WI38 (cell line): ENCODE results near the gene MCF2L2.

Experiments
- H3K4me3 ChIP-seq: 2 replicates; pipeline ENCODE4 v1.5.1; 2011; ENCODE audit warnings: low read depth, mild to moderate bottlenecking, control low read depth, low read length
- CTCF ChIP-seq: IDR thresholded peaks from 2 replicates; pipeline ENCODE4 v1.5.1; 2012; ENCODE audit warnings: low read depth, mild to moderate bottlenecking, control low read depth, low read length

MCF2L2 gene

GRCh38 chr3:183300996-183301562 is 127.3 kb downstream of the MCF2L2 start:
- TF ChIP-seq CTCF: no peak
- no peak overlapping the region for H3K4me3 ChIP-seq

- TF ChIP-seq CTCF: no peak
- no peak overlapping the region for H3K4me3 ChIP-seq
Observed at GRCh38 chr3:183299976-183300375, 128.4 kb downstream of the MCF2L2 start.

- no peak for TF ChIP-seq CTCF
- H3K4me3 ChIP-seq: no peak overlapping the region
Observed at GRCh38 chr3:183298701-183299153, 129.7 kb downstream of the MCF2L2 start.

- H3K4me3 ChIP-seq: no peak overlapping the region
- no peak for TF ChIP-seq CTCF
Observed at GRCh38 chr3:183296944-183297343, 131.5 kb downstream of the MCF2L2 start.

GRCh38 chr3:183295211-183295610 is 133.2 kb downstream of the MCF2L2 start:
- no peak for TF ChIP-seq CTCF

GRCh38 chr3:183293966-183294365 is 134.5 kb downstream of the MCF2L2 start:
- no peak for TF ChIP-seq CTCF

More at GRCh38 chr3:183295211-183295610, 133.2 kb downstream of the MCF2L2 start:
- H3K4me3 ChIP-seq: no peak overlapping the region

GRCh38 chr3:183291497-183292031 is 136.9 kb downstream of the MCF2L2 start:
- TF ChIP-seq CTCF: no peak
- no peak overlapping the region for H3K4me3 ChIP-seq

More at GRCh38 chr3:183293966-183294365, 134.5 kb downstream of the MCF2L2 start:
- no peak overlapping the region for H3K4me3 ChIP-seq
